Esophagus muscularis mucosa (tissue), 4 donors: ENCODE results near the gene ZBED1. TPM values are rescaled to one million over a fixed set of nuclear protein-coding genes. Genes with fewer than 3 reads are reported as not detected.

Source experiments
- DNase-seq: peaks from one replicate; pipeline ENCODE4 v3.0.0-alpha.2; 2017; ENCODE audit errors: extremely low spot score
- H3K27ac ChIP-seq, 4 donors: fragments of 200-600 bp; sonication (generic); replicated peaks in 1 of 4; 1 replicate in 3 of 4; 2 replicates in 1 of 4; pipeline ENCODE4 v1.5.1; 2016 to 2019; ENCODE audit warnings: mild to moderate bottlenecking in 1 of 4
- H3K27me3 ChIP-seq, 4 donors: fragments of 200-600 bp; sonication (generic); one replicate each; pipeline versions ENCODE4 v1.5.1 to v1.6.0; 2016 to 2019
- H3K36me3 ChIP-seq, 4 donors: fragments of 200-600 bp; sonication (generic); one replicate each; pipeline ENCODE4 v1.5.1; 2016 to 2019
- H3K4me1 ChIP-seq, 4 donors: fragments of 200-600 bp; sonication (generic); one replicate each; pipeline ENCODE4 v1.5.1; 2016 to 2019
- H3K4me3 ChIP-seq, 4 donors: fragments of 200-600 bp; sonication (generic); 1 replicate in 2 of 4; 2 replicates in 2 of 4; pipeline ENCODE4 v1.5.1; 2016 to 2019; ENCODE audit warnings: mild to moderate bottlenecking in 4 of 4, moderate library complexity in 1 of 4
- H3K9me3 ChIP-seq, 4 donors: fragments of 200-600 bp; sonication (generic); 1 replicate in 3 of 4; 2 replicates in 1 of 4; pipeline ENCODE4 v1.5.1; 2016 to 2019
- CTCF ChIP-seq, 3 experiments: fragments of 200-600 bp in 2 of 3; fragments of 450-650 bp in 1 of 3; sonication (generic) in 2 of 3; IDR thresholded peaks; one replicate each; pipeline ENCODE4 v1.5.1; 2017 to 2019; ENCODE audit warnings: antibody characterized with exemption in 3 of 3, mild to moderate bottlenecking in 2 of 3, moderate library complexity in 1 of 3
- EP300 ChIP-seq: sonication (generic); formaldehyde crosslinking; IDR thresholded peaks from one replicate; pipeline ENCODE4 v1.6.1; 2017; ENCODE audit warnings: antibody characterized with exemption
- POLR2A ChIP-seq: fragments of 450-650 bp; IDR thresholded peaks from one replicate; pipeline ENCODE4 v1.6.1; 2017; ENCODE audit warnings: antibody characterized with exemption, moderate library complexity, mild to moderate bottlenecking, low read depth
- POLR2AphosphoS5 ChIP-seq, 2 donors: sonication (generic); formaldehyde crosslinking; IDR thresholded peaks; one replicate each; pipeline ENCODE4 v1.6.1; 2017; ENCODE audit warnings: antibody characterized with exemption in 2 of 2
- WGBS: methylation state at CpG from one replicate; pipeline ENCODE4 v1.1.5; 2018; 5-methylcytosine and 5-hydroxymethylcytosine counted together
- intact Hi-C: fragments of 100-400 bp; cut with DNase I; formaldehyde crosslinking; loops from one replicate; pipeline ENCODE4 v1.15.1; 2023
- total RNA-seq, 4 donors: library from RNA; depleted of rRNA; stranded (reverse); fragments of >200 nt; gene quantifications; one replicate each; pipeline versions ENCODE4 v1.1.0 to v1.2.1, GENCODE V29; 2016

ZBED1 gene
- total RNA-seq, 4 donors from 2014 or later = 32.8 to 44.8 (median 39.5) TPM

GRCh38 chrX:2492531-2493218 lies 8.1 kb downstream of the ZBED1 start:
- no peak for DNase-seq
- Histone ChIP-seq H3K36me3 (peaks cover 29 to 43% (median 33%) of the 10 kb centered on the region in 4 donors), H3K27ac (no peak overlapping the region), H3K4me3 (no peak overlapping the region), H3K9me3 (no peaks in the 10 kb centered on the region), H3K27me3 (no peaks in the 10 kb centered on the region), H3K4me1 (peaks cover 10 to 31% (median 22%) of the 10 kb centered on the region in 4 donors)
- 86% methylated on average over 19 of the region's 22 CpGs for WGBS
- TF ChIP-seq POLR2A = no peak
- TF ChIP-seq POLR2AphosphoS5 (IDR thresholded peaks at IDR 0.05) = no peak
- no peak for TF ChIP-seq CTCF (IDR thresholded peaks at IDR 0.05)
- TF ChIP-seq EP300 = no peak
- intact Hi-C loops = loop anchor here (10.0 kb wide), 1 partner anchor 898 kb away; the partner anchor contains the start of gene AKAP17A

GRCh38 chrX:2490634-2491033 lies 10.1 kb downstream of the ZBED1 start:
- intact Hi-C loops = loop anchor here (10.0 kb wide), 1 partner anchor 896 kb away; the partner anchor contains the start of gene AKAP17A
- Histone ChIP-seq H3K4me1 (peaks cover 0 to 21% (median 20%) of the 10 kb centered on the region in 4 donors), H3K27ac (no peak overlapping the region), H3K4me3 (no peak overlapping the region), H3K36me3 (peaks cover 35 to 55% (median 46%) of the 10 kb centered on the region in 4 donors), H3K9me3 (no peaks in the 10 kb centered on the region), H3K27me3 (no peaks in the 10 kb centered on the region)
- no peak for DNase-seq
- no peak for TF ChIP-seq EP300
- no peak for TF ChIP-seq POLR2AphosphoS5 (IDR thresholded peaks at IDR 0.05)
- no peak for TF ChIP-seq POLR2A
- TF ChIP-seq CTCF (IDR thresholded peaks at IDR 0.05) = no peak
- WGBS = 96% methylated on average over 18 of the region's 22 CpGs

- Histone ChIP-seq H3K27ac (no peak overlapping the region), H3K4me3 (no peak overlapping the region), H3K27me3 (no peaks in the 10 kb centered on the region), H3K4me1 (peaks cover 0 to 28% (median 24%) of the 10 kb centered on the region in 4 donors), H3K9me3 (no peaks in the 10 kb centered on the region), H3K36me3 (peaks cover 35 to 51% (median 45%) of the 10 kb centered on the region in 4 donors)
- intact Hi-C loops = loop anchor here (10.0 kb wide), 1 partner anchor 895 kb away; the partner anchor contains the start of gene AKAP17A
- 97% methylated on average over 42 of the region's 65 CpGs for WGBS
- no peak for TF ChIP-seq POLR2A
- no peak for TF ChIP-seq POLR2AphosphoS5 (IDR thresholded peaks at IDR 0.05)
- no peak for TF ChIP-seq CTCF (IDR thresholded peaks at IDR 0.05)
- no peak for TF ChIP-seq EP300
- no peak for DNase-seq
These were observed 11.0 kb downstream of the ZBED1 start for GRCh38 chrX:2489446-2490445.

- intact Hi-C loops = no loop called here
- H3K27ac ChIP-seq = no peak overlapping the region
- no peak for DNase-seq
- H3K9me3 ChIP-seq = no peaks in the 10 kb centered on the region
- WGBS = 98% methylated on average over 29 of the region's 50 CpGs
- H3K36me3 ChIP-seq = peaks cover 35 to 51% (median 45%) of the 10 kb centered on the region in 4 donors
- H3K4me3 ChIP-seq = no peak overlapping the region
- H3K27me3 ChIP-seq = no peaks in the 10 kb centered on the region
- no peak for TF ChIP-seq POLR2AphosphoS5 (IDR thresholded peaks at IDR 0.05)
- no peak for TF ChIP-seq EP300
- no peak for TF ChIP-seq POLR2A
- TF ChIP-seq CTCF (IDR thresholded peaks at IDR 0.05) = no peak
- H3K4me1 ChIP-seq = peaks cover 0 to 34% (median 33%) of the 10 kb centered on the region in 4 donors
These were observed 12.0 kb downstream of the ZBED1 start for GRCh38 chrX:2488621-2489285.
